ENCODE data around the gene PEX13. TPM values are rescaled to one million over a fixed set of nuclear protein-coding genes. Genes with fewer than 3 reads are reported as not detected.

The PEX13 gene
- polyA plus RNA-seq, 4 donors, result 27.5 to 31.3 (median 28.9) TPM

DNA sequence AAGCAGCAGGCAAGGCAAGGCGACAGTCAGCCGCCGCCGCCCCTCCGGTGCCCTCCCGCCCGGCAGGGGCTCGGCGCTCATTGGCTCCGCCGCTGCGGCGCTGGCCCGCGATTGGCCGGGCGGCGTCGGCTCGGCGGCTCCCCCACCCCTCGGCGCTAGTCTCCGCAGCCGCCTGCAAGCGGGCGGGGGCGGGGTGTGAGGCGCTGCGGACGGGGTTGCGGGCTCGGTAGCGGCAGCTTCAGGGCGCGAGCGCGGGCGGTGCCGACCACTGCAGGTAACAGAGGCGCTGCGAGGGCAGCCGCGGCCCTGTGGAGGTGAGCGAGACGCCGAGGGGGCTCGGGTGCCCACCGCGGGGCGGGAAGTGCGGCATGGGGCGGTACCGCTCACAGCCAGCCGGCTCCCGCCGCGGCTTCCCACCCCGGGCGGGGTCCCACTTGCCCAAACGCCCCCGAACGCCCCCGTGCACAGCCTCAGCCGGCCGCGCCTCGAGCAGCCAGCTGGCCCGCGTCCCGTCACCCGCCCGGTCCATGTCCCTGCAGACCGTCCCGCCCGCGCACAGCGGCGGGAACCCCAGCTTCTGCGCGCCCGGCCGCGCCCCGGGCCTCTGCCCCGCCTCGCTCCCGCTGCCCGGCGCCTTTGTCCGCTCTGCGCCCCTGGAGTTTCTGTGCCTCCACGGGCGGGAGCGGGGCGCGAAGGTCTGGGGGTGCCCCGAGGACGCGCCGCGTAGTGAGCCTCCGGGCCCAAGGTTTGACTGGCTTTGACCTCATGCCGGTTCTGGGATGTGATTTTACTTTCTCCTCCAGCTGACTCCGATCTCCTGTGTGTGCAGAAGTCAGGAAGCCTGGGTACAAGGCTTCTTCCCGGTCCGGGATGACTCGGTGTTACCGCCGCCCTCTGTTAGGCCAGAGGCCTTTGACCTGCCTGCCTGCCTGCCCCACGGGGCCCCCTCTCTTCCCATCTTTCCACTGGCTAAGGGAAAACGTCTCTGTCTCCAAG, 48.5 kb downstream of the PEX13 start, which contains the start of gene SANBR:
Gene SANBR, plus strand, starts transcription at position 158 of the 996 bp plus-strand sequence. CDS start 4,480 bp downstream, outside the sequence.
- peak; percentile 58 to 79 (median 77) for DNase-seq (ENCODE audit: low read depth in 4 of 4, low spot score in 3 of 4)

DNA sequence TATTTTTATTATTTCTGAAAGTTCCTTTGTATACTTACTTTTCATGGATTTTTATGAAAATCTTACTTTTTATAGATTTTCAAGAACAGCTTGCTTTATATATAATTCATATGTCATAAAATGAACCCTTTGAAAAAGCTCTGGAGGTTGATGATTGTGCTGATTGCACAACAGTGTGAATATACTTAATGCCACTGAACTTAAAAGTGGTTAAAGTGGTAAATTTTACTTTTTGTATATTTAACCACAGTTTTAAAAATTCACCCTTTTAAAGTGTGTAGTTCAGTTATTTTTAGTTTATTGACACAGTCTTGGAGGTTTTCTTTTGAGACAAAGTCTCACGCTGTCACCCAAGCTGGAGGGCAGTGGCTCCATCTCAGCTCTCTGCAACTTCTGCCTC, 56.6 kb downstream of the PEX13 start:
- DNase-seq (ENCODE audit: low read depth in 4 of 4, low spot score in 3 of 4), result no peak

DNA sequence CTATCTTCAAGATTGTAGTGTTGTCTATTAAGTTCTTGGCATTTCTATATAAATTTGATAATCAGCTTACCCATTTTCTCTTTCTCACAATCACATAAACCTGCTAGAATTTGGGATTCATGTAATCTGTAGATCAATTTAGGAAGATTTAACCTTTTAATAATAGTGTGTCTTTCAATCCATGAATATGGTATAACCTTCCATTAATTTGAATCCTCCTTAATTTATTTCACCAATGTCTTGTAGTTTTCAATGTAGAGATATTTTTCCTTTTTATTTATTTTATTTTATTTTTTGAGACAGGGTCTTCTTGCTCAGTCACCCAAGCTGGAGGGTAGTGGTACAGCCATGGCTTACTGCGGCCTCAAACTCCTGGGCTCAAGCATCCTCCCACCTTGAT, 68.4 kb downstream of the PEX13 start:
- DNase-seq (ENCODE audit: low read depth in 4 of 4, low spot score in 3 of 4), result no peak

DNA sequence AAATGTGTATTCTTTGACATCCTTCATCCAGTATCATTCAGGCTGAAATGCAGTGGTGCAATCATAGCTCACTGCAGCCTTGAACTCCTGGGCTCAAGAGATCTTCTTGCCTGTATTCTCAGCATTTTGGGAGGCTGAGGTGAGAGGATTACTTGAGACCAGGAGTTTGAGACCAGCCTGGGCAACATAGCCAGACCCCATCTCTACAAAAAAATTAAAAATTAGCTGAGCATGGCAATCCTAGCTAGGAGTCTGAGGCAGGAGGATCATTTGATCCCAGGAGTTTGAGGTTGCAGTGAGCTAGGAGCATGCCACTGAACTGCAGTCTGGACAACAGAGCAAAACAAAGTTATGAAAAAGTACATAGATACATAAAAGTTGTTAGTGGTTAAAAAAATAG, 72.3 kb downstream of the PEX13 start:
- DNase-seq (ENCODE audit: low read depth in 4 of 4, low spot score in 3 of 4), result no peak

DNA sequence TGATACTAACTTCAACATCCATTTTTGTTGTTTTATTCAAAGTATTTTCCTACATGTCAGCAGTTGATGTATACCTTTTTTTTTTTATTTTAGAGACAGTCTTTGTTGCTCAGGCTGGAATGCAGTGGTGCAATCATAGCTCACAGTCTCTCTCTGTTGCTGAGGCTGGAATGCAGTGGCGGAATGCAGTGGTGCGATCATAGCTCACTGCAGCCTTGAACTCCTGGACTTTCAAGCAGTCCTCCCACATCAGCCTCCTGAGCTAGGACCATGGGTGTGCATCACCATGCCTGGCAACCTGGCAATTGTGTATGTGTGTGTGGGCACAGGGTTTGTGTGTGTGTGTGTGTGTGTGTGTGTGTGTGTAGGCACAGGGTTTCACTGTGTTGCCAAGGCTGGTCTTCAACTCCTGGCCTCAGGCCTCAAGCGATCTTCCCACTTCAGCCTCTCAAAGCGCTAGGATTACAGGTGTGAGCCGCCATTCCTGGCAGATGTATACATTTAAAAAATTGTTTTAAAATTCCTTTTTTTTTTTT, 72.9 kb downstream of the PEX13 start:
- no peak for DNase-seq (ENCODE audit: low read depth in 4 of 4, low spot score in 3 of 4)

DNA sequence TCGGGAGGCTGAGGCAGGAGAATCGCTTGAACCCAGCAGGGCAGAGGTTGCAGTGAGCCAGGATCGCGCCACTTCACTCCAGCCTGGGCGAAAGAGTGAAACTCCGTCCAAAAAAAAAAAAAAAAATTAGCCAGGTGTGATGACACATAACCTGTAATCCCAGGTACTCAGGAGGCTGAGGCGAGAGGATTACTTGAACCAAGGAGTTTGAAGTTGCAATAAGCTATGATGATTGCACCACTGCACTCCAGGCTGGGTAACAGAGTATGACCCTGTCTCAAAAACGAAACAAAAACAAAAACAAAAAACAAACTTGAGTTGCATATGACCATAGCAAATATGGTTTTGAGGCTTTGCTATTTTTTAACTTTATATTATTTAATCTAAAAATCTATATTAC, 74.0 kb downstream of the PEX13 start:
- DNase-seq (ENCODE audit: low read depth in 4 of 4, low spot score in 3 of 4), result no peak

DNA sequence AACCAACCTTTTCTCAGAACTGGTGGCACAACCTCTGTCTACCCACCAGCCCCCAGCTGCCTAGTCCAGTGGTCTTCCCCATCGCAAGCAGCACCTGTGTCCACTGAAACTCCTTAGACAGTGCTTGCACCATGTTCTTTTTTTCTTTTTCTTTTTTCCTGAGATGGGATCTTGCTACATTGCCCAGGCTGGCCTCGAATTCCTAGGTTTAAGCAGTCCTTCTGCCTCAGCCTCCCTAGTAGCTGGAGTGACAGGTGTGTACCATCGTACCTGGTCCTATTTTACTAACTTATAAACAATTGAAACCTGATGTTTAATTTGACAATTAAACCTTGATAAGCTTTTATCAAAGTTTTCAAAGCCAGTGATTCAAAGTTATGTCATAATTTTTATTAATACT, 78.9 kb downstream of the PEX13 start:
- DNase-seq (ENCODE audit: low read depth in 4 of 4, low spot score in 3 of 4), result no peak

DNA sequence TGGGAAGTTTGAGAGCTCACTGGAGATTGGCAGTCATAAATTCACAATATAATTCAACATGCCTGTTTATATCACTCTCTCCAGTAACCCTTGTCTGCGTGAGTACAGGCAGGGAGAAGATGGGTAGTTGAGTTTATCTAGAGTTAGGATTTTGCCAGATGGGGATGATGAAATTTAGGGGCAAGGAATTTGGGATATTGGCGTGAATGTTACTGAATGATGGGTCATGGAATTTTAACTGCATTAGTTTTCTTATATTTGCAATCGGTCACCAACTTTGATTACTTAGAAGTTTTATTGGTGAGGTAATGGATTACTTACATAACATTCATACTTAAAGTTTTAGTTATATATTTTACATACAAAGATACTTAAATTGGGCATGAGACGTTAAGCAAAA, 83.3 kb downstream of the PEX13 start:
- no peak for DNase-seq (ENCODE audit: low read depth in 4 of 4, low spot score in 3 of 4)

Other genes with a start within 250 kb of the PEX13 start
- 1 to 10 TPM; 7.9 to 9.1 (median 8.3) TPM for gene REL, start 136.1 kb upstream of the PEX13 start, polyA plus RNA-seq (ENCODE audit: insufficient read length in 4 of 4)
- gene PUS10, start 535 bp downstream of the PEX13 start, polyA plus RNA-seq (ENCODE audit: insufficient read length in 4 of 4), result 10 to 100 TPM in 3 of 4 donors, 1 to 10 TPM in 1; 8.9 to 11.4 (median 11.3) TPM
- gene SANBR, start 48.2 kb downstream of the PEX13 start, polyA plus RNA-seq (ENCODE audit: insufficient read length in 4 of 4), result 10 to 100 TPM; 14.0 to 26.2 (median 15.6) TPM
- 10 to 100 TPM; 22.8 to 47.3 (median 38.2) TPM for gene C2orf74, start 144.5 kb downstream of the PEX13 start, polyA plus RNA-seq (ENCODE audit: insufficient read length in 4 of 4)

Measured in left renal pelvis (tissue), 4 donors.